Thyroid gland (tissue), 4 donors: ENCODE measurements around the gene SEMG1.

Experiments
- POLR2A ChIP-seq, 2 donors: fragments of 450-650 bp; IDR thresholded peaks; one replicate each; pipeline ENCODE4 v1.6.1; 2017; ENCODE audit warnings: antibody characterized with exemption in 2 of 2, mild to moderate bottlenecking in 2 of 2, moderate library complexity in 1 of 2
- TF ChIP-seq, protein P1 (sequence below), 6 experiments: fragments of 200-600 bp in 3 of 6; fragments of 450-650 bp in 3 of 6; sonication (generic) in 3 of 6; IDR thresholded peaks; one replicate each; pipeline ENCODE4 v1.5.1; 2016 to 2019; ENCODE audit warnings: antibody characterized with exemption in 6 of 6, mild to moderate bottlenecking in 2 of 6, inconsistent platforms in 1 of 6, moderate library complexity in 1 of 6

DNA sequence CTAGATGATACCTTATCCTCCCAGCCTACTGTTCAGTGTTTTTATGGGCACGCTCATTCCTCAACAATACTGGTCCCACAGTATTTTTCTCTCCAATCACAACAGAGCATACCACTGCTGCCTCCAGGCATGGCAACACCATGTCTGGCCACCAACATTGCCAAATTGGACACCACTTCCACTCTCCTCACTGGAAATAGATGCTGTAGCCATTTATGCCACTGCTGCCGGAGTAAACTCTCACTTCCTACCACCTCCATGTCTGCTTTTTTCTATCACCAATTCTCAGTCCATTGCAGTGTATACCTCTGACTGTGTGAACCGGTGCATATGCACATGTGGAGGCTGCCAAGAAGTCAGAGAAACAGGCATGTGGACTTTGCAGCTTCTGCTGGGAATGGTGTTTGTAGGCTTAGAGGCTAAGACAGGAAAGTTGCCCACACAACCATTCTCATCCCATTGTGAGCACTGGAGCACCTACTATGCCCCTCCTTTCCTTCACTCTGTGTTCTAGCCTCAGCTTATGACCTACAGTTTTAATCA, 17.7 kb upstream of the SEMG1 start:
- TF ChIP-seq, protein P1, sequence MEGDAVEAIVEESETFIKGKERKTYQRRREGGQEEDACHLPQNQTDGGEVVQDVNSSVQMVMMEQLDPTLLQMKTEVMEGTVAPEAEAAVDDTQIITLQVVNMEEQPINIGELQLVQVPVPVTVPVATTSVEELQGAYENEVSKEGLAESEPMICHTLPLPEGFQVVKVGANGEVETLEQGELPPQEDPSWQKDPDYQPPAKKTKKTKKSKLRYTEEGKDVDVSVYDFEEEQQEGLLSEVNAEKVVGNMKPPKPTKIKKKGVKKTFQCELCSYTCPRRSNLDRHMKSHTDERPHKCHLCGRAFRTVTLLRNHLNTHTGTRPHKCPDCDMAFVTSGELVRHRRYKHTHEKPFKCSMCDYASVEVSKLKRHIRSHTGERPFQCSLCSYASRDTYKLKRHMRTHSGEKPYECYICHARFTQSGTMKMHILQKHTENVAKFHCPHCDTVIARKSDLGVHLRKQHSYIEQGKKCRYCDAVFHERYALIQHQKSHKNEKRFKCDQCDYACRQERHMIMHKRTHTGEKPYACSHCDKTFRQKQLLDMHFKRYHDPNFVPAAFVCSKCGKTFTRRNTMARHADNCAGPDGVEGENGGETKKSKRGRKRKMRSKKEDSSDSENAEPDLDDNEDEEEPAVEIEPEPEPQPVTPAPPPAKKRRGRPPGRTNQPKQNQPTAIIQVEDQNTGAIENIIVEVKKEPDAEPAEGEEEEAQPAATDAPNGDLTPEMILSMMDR (IDR thresholded peaks at IDR 0.05): no peak
- TF ChIP-seq POLR2A (IDR thresholded peaks at IDR 0.05): no peak
